Measurements from ENCODE around the gene KCNIP4.

The KCNIP4 gene

GRCh38 chr4:21577056-21577455 is 371.5 kb downstream of the KCNIP4 start:
- no peak for TF ChIP-seq CTCF (conservative IDR thresholded peaks at IDR 0.05; ENCODE audit: low read depth, low read length)
- H3K79me2 ChIP-seq (ENCODE audit: insufficient read depth, low read depth): no peaks in the 10 kb centered on the region
- no peaks in the 10 kb centered on the region for H3K27me3 ChIP-seq (ENCODE audit: insufficient read depth, low read depth)
- H3K9ac ChIP-seq: no peak overlapping the region
- no peak overlapping the region for H3K4me3 ChIP-seq (IDR thresholded peaks at IDR 0.05; ENCODE audit: insufficient read depth, low read depth, low read length)
- no peaks in the 10 kb centered on the region for H4K20me1 ChIP-seq (ENCODE audit: insufficient read depth)
- H3K27ac ChIP-seq: no peak overlapping the region
- H2AFZ ChIP-seq (ENCODE audit: low read depth): no peak overlapping the region
- H3K36me3 ChIP-seq (ENCODE audit: insufficient read depth): no peaks in the 10 kb centered on the region
- H3K4me1 ChIP-seq (ENCODE audit: low read depth, poor library complexity, severe bottlenecking): no peaks in the 10 kb centered on the region
- H3K4me2 ChIP-seq: no peak overlapping the region

GRCh38 chr4:21571100-21571499 is 377.5 kb downstream of the KCNIP4 start:
- H3K4me1 ChIP-seq (ENCODE audit: low read depth, poor library complexity, severe bottlenecking): no peaks in the 10 kb centered on the region
- H3K36me3 ChIP-seq (ENCODE audit: insufficient read depth): no peaks in the 10 kb centered on the region
- no peak overlapping the region for H2AFZ ChIP-seq (ENCODE audit: low read depth)
- no peaks in the 10 kb centered on the region for H3K27me3 ChIP-seq (ENCODE audit: insufficient read depth, low read depth)
- H3K9ac ChIP-seq: no peak overlapping the region
- no peaks in the 10 kb centered on the region for H3K79me2 ChIP-seq (ENCODE audit: insufficient read depth, low read depth)
- H4K20me1 ChIP-seq (ENCODE audit: insufficient read depth): no peaks in the 10 kb centered on the region
- no peak overlapping the region for H3K4me2 ChIP-seq
- no peak overlapping the region for H3K27ac ChIP-seq
- no peak overlapping the region for H3K4me3 ChIP-seq (IDR thresholded peaks at IDR 0.05; ENCODE audit: insufficient read depth, low read depth, low read length)
- no peak for TF ChIP-seq CTCF (conservative IDR thresholded peaks at IDR 0.05; ENCODE audit: low read depth, low read length)

GRCh38 chr4:21569638-21570037 is 378.9 kb downstream of the KCNIP4 start:
- Histone ChIP-seq H3K36me3 (ENCODE audit: insufficient read depth) (no peaks in the 10 kb centered on the region), H4K20me1 (ENCODE audit: insufficient read depth) (no peaks in the 10 kb centered on the region), H3K79me2 (ENCODE audit: insufficient read depth, low read depth) (no peaks in the 10 kb centered on the region), H3K4me1 (ENCODE audit: low read depth, poor library complexity, severe bottlenecking) (no peaks in the 10 kb centered on the region), H3K9ac (no peak overlapping the region), H3K4me2 (no peak overlapping the region), H3K27me3 (ENCODE audit: insufficient read depth, low read depth) (no peaks in the 10 kb centered on the region), H3K27ac (no peak overlapping the region), H2AFZ (ENCODE audit: low read depth) (no peak overlapping the region), H3K4me3 (IDR thresholded peaks at IDR 0.05; ENCODE audit: insufficient read depth, low read depth, low read length) (no peak overlapping the region)
- no peak for TF ChIP-seq CTCF (conservative IDR thresholded peaks at IDR 0.05; ENCODE audit: low read depth, low read length)

- no peaks in the 10 kb centered on the region for H3K36me3 ChIP-seq (ENCODE audit: insufficient read depth)
- no peaks in the 10 kb centered on the region for H3K79me2 ChIP-seq (ENCODE audit: insufficient read depth, low read depth)
- H4K20me1 ChIP-seq (ENCODE audit: insufficient read depth): no peaks in the 10 kb centered on the region
- H2AFZ ChIP-seq (ENCODE audit: low read depth): no peak overlapping the region
- H3K27me3 ChIP-seq (ENCODE audit: insufficient read depth, low read depth): no peaks in the 10 kb centered on the region
- no peak overlapping the region for H3K4me2 ChIP-seq
- no peak overlapping the region for H3K4me3 ChIP-seq (IDR thresholded peaks at IDR 0.05; ENCODE audit: insufficient read depth, low read depth, low read length)
- TF ChIP-seq CTCF (conservative IDR thresholded peaks at IDR 0.05; ENCODE audit: low read depth, low read length): no peak
- no peak overlapping the region for H3K9ac ChIP-seq
- H3K4me1 ChIP-seq (ENCODE audit: low read depth, poor library complexity, severe bottlenecking): no peaks in the 10 kb centered on the region
- no peak overlapping the region for H3K27ac ChIP-seq
Observed at GRCh38 chr4:21555083-21555482, 393.5 kb downstream of the KCNIP4 start.

DNA sequence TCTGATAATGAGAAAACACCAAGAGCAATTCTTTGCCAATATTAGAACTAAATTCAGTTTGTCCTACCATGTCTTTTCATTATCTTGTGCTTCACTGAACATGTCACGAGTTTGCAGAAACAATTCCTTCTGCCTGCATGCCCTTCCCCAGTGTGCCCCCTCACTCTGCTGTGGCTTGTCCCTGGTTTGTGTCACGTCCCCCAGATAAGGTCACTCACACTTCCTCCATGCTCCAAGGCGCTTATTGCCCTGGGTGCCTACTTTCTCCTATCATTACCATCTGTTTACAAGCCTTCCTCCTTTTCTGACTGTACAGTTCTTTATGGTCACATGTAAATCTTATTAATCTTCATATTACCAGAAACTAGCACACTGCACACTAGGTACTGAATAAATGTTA is 394.1 kb downstream of the KCNIP4 start:
- Histone ChIP-seq H3K27me3 (ENCODE audit: insufficient read depth, low read depth) (no peaks in the 10 kb centered on the region), H3K9ac (no peak overlapping the region), H3K4me3 (IDR thresholded peaks at IDR 0.05; ENCODE audit: insufficient read depth, low read depth, low read length) (no peak overlapping the region), H3K79me2 (ENCODE audit: insufficient read depth, low read depth) (no peaks in the 10 kb centered on the region), H3K4me2 (no peak overlapping the region), H4K20me1 (ENCODE audit: insufficient read depth) (no peaks in the 10 kb centered on the region), H3K4me1 (ENCODE audit: low read depth, poor library complexity, severe bottlenecking) (no peaks in the 10 kb centered on the region), H3K36me3 (ENCODE audit: insufficient read depth) (no peaks in the 10 kb centered on the region), H2AFZ (ENCODE audit: low read depth) (no peak overlapping the region), H3K27ac (no peak overlapping the region)
- TF ChIP-seq CTCF (conservative IDR thresholded peaks at IDR 0.05; ENCODE audit: low read depth, low read length): no peak

All from KMS-11 (cell line).